ENCODE results near the gene PRMT1. TPM values are rescaled to one million over a fixed set of nuclear protein-coding genes. Genes with fewer than 3 reads are reported as not detected.

PRMT1 gene
- total RNA-seq, 2 donors from 2014 or later = 116 to 118 TPM

DNA sequence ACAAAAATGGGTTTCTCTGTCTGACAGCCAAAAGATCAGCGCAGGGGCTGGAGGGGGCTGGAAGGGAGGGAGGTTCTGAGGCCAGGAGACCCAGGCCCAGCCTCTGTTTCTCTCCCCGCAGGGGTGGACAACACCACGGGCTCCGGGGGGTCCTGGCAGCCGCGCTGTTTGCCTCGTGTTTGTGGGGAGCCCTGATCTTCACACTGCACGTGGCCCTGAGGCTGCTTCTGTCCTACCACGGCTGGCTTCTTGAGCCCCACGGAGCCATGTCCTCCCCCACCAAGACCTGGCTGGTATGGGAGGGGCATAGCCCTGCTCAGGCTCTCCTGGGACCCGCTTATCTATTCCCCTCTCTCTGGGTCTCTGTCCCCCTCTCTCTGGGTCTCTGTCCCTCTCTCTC, 23.5 kb downstream of the PRMT1 start:
- H3K4me1 ChIP-seq (ENCODE audit: control insufficient read depth in 1 of 2, low read depth in 2 of 2) = no peaks in the 10 kb centered on the region
- no peak overlapping the region for H3K27ac ChIP-seq
- H3K9me3 ChIP-seq = no peaks in the 10 kb centered on the region
- H3K27me3 ChIP-seq (replicated peaks; ENCODE audit: insufficient read depth) = no peaks in the 10 kb centered on the region
- ATAC-seq (ENCODE audit: insufficient number of reproducible peaks, low FRiP score, low read depth) (no peak), DNase-seq (ENCODE audit: low spot score) (no peak)
- TF ChIP-seq, protein P1, sequence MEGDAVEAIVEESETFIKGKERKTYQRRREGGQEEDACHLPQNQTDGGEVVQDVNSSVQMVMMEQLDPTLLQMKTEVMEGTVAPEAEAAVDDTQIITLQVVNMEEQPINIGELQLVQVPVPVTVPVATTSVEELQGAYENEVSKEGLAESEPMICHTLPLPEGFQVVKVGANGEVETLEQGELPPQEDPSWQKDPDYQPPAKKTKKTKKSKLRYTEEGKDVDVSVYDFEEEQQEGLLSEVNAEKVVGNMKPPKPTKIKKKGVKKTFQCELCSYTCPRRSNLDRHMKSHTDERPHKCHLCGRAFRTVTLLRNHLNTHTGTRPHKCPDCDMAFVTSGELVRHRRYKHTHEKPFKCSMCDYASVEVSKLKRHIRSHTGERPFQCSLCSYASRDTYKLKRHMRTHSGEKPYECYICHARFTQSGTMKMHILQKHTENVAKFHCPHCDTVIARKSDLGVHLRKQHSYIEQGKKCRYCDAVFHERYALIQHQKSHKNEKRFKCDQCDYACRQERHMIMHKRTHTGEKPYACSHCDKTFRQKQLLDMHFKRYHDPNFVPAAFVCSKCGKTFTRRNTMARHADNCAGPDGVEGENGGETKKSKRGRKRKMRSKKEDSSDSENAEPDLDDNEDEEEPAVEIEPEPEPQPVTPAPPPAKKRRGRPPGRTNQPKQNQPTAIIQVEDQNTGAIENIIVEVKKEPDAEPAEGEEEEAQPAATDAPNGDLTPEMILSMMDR (IDR thresholded peaks at IDR 0.05) = no peak
- H3K4me3 ChIP-seq = no peak overlapping the region
- no peaks in the 10 kb centered on the region for H3K36me3 ChIP-seq

DNA sequence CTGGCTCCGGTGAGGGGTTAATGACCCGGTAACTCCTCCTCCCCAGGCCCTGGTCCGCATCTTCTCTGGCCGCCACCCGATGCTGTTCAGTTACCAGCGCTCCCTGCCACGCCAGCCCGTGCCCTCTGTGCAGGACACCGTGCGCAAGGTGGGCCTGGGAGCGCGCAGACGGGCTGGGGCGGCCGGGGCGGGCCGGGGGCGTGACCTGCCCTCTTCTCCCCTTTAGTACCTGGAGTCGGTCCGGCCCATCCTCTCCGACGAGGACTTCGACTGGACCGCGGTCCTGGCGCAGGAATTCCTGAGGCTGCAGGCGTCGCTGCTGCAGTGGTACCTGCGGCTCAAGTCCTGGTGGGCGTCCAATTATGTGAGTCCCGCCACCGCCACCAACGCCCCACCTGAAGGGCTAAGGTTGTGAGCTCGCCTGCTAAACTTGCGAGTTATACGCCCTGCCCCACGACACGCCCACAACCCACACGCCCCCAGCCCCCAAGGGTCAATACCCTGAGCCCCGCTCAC, 24.3 kb downstream of the PRMT1 start:
- no peak for DNase-seq (ENCODE audit: low spot score)
- TF ChIP-seq, protein P1 (IDR thresholded peaks at IDR 0.05) = no peak
- Histone ChIP-seq H3K9me3 (no peaks in the 10 kb centered on the region), H3K4me3 (no peak overlapping the region), H3K4me1 (ENCODE audit: control insufficient read depth in 1 of 2, low read depth in 2 of 2) (no peaks in the 10 kb centered on the region), H3K27ac (no peak overlapping the region), H3K36me3 (no peaks in the 10 kb centered on the region), H3K27me3 (replicated peaks; ENCODE audit: insufficient read depth) (no peaks in the 10 kb centered on the region)
- no peak for ATAC-seq (ENCODE audit: insufficient number of reproducible peaks, low FRiP score, low read depth)

DNA sequence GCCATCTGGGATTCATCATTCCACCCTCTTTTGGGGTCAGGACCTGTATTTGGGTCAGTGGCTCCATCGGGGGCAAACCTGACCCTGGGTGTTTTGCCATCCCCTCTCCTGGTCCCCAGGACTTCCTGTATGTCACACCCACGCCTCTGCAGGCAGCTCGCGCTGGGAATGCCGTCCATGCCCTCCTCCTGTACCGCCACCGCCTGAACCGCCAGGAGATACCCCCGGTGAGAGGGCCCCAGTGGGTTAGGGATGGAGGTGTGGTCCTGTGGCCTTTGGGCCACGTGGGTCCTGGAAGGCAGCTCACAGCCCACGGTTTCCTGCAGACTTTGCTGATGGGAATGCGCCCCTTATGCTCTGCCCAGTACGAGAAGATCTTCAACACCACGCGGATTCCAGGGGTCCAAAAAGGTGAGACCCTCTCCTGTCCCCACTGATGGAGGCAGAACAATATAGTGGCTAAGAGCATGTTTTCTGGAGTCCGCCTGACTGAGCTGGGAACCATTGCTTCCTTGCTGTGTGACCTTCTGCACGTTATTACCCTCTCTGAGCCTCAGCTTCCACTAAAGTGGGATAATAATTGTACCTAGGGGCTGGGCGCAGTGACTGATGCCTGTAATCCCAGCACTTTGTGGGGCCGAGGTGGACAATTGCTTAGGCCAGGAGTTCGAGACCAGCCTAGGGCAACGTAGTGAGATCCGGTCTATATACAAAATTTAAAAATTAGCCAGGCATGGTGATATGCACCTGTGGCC, 28.0 kb downstream of the PRMT1 start:
- TF ChIP-seq, protein P1 (IDR thresholded peaks at IDR 0.05) = no peak
- no peak overlapping the region for H3K27ac ChIP-seq
- H3K4me1 ChIP-seq (ENCODE audit: control insufficient read depth in 1 of 2, low read depth in 2 of 2) = no peaks in the 10 kb centered on the region
- H3K9me3 ChIP-seq = no peaks in the 10 kb centered on the region
- H3K27me3 ChIP-seq (replicated peaks; ENCODE audit: insufficient read depth) = no peaks in the 10 kb centered on the region
- no peak overlapping the region for H3K4me3 ChIP-seq
- ATAC-seq (ENCODE audit: insufficient number of reproducible peaks, low FRiP score, low read depth) (no peak), DNase-seq (ENCODE audit: low spot score) (no peak)
- no peaks in the 10 kb centered on the region for H3K36me3 ChIP-seq

DNA sequence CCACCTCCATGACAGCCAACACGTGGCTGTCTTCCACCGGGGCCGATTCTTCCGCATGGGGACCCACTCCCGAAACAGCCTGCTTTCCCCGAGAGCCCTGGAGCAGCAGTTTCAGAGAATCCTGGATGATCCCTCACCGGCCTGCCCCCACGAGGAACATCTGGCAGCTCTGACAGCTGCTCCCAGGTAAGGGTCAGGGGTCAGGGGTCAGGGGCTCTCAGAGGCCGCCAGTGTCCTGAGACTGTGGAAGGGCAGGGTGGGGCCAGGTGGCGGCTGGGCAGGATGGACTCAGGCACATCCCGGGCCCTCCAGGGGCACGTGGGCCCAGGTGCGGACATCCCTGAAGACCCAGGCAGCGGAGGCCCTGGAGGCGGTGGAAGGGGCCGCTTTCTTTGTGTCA, 28.8 kb downstream of the PRMT1 start:
- Histone ChIP-seq H3K4me3 (no peak overlapping the region), H3K27me3 (replicated peaks; ENCODE audit: insufficient read depth) (no peaks in the 10 kb centered on the region), H3K9me3 (no peaks in the 10 kb centered on the region), H3K27ac (no peak overlapping the region), H3K4me1 (ENCODE audit: control insufficient read depth in 1 of 2, low read depth in 2 of 2) (no peaks in the 10 kb centered on the region), H3K36me3 (no peaks in the 10 kb centered on the region)
- ATAC-seq (ENCODE audit: insufficient number of reproducible peaks, low FRiP score, low read depth) = no peak
- DNase-seq (ENCODE audit: low spot score) = no peak
- TF ChIP-seq, protein P1 (IDR thresholded peaks at IDR 0.05) = no peak

DNA sequence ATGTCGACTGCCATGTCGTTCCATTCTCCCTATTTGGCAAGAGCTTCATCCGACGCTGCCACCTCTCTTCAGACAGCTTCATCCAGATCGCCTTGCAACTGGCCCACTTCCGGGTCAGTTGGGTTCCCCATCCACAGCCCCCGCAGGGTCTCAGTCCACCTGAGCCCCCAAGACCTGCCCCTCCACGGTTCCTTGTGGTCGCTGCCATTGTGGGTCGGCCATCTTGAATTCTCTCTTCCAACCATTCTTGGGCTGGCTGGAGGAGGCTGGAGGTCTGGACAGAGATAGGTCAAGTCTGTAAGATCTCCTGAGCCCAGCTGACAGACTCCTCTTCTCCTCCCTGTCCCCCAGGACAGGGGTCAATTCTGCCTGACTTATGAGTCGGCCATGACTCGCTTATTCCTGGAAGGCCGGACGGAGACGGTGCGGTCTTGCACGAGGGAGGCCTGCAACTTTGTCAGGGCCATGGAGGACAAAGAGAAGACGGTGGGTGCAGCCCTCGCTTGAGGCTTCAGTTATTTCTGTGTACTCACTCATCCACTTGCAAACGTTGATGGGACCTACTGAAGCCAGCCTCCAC, 33.4 kb downstream of the PRMT1 start:
- DNase-seq (ENCODE audit: low spot score) (no peak), ATAC-seq (ENCODE audit: insufficient number of reproducible peaks, low FRiP score, low read depth) (no peak)
- H3K27me3 ChIP-seq (replicated peaks; ENCODE audit: insufficient read depth) = no peaks in the 10 kb centered on the region
- H3K27ac ChIP-seq = no peak overlapping the region
- no peaks in the 10 kb centered on the region for H3K4me1 ChIP-seq (ENCODE audit: control insufficient read depth in 1 of 2, low read depth in 2 of 2)
- no peak overlapping the region for H3K4me3 ChIP-seq
- no peaks in the 10 kb centered on the region for H3K9me3 ChIP-seq
- TF ChIP-seq, protein P1 (IDR thresholded peaks at IDR 0.05) = no peak
- no peaks in the 10 kb centered on the region for H3K36me3 ChIP-seq
